T-helper 1 cell treated with Interleukin-12 subunit alpha and Interleukin-12 subunit beta and Interleukin-4 antibody, amounts not matched to agents 30 μg/mL and 1 μg/mL, for 36 hours (primary cell): ENCODE results near the gene CSGALNACT2.

ENCODE experiments used
- H3K27ac Mint-ChIP-seq: one replicate; pipeline ENCODE4 v1.8.0; 2021; ENCODE audit warnings: mild to moderate bottlenecking, mixed read lengths
- H3K27me3 Mint-ChIP-seq: one replicate; pipeline ENCODE4 v1.8.0; 2021; ENCODE audit warnings: low read depth, mixed read lengths
- H3K36me3 Mint-ChIP-seq: one replicate; pipeline ENCODE4 v1.8.0; 2021; ENCODE audit warnings: low read depth, mixed read lengths
- H3K4me1 Mint-ChIP-seq: one replicate; pipeline ENCODE4 v1.8.0; 2021; ENCODE audit warnings: low read depth, mixed read lengths
- H3K4me3 Mint-ChIP-seq: one replicate; pipeline ENCODE4 v1.8.0; 2021; ENCODE audit warnings: mild to moderate bottlenecking, moderate library complexity, mixed read lengths
- H3K9me3 Mint-ChIP-seq: one replicate; pipeline ENCODE4 v1.8.0; 2021; ENCODE audit warnings: mixed read lengths

The CSGALNACT2 gene

DNA sequence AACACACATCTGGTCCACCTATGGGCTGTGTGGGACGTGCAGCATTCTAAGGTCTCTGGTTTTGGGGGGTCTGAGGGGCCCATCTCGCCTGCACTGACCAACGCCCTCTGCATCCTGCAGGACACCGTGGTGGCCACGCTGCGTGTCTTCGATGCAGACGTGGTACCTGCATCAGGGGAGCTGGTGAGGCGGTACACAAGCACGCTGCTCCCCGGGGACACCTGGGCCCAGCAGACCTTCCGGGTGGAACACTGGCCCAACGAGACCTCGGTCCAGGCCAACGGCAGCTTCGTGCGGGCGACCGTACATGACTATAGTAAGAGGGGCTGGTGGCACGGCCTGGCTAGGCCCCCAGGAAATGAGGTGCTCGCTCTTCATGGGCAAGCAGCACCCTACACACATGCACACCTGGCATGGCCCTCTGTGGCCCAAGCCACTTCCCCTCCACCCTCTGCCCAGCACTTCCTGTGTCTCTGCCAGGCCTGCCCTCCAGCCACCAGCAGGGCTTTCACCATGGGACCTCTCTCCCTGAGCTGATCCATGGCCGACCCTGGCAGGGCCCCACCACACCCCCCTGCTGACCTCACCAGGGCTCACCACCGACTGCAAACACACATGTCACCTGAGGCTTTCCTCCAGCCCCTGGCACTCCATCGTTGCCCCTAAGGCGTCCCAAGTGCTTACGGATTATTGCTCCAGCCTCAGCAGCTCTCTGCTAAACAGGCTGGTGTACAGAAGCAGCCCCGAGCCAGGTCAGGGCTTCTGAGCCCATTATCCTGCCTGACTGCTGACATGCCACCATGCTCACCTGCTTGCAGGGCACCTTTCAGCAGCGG lies 31.8 kb upstream of the CSGALNACT2 start:
- H3K27ac Mint-ChIP-seq = no peak overlapping the region
- H3K9me3 Mint-ChIP-seq = no peaks in the 10 kb centered on the region
- no peaks in the 10 kb centered on the region for H3K36me3 Mint-ChIP-seq
- peak overlapping the region; percentile 22 for H3K4me3 Mint-ChIP-seq
- H3K27me3 Mint-ChIP-seq = peaks cover 22% of the 10 kb centered on the region
- H3K4me1 Mint-ChIP-seq = peaks cover 16% of the 10 kb centered on the region

DNA sequence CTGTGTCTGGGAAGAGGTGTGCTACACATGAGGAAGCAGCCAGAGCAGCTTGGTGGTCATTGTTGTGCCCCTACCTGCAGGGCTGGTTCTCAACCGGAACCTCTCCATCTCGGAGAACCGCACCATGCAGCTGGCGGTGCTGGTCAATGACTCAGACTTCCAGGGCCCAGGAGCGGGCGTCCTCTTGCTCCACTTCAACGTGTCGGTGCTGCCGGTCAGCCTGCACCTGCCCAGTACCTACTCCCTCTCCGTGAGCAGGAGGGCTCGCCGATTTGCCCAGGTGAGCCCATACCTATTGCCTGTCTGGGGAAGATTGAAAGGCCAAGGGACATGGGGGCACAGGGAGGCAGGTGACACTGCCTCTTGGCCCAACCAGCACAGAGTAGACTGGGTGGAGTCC lies 29.3 kb upstream of the CSGALNACT2 start:
- Mint-ChIP-seq H3K9me3 (no peaks in the 10 kb centered on the region), H3K27ac (peak overlapping the region; percentile 26), H3K36me3 (no peaks in the 10 kb centered on the region), H3K27me3 (peaks cover 6% of the 10 kb centered on the region), H3K4me1 (peaks cover 16% of the 10 kb centered on the region), H3K4me3 (no peak overlapping the region)

- Mint-ChIP-seq H3K4me1 (peaks cover 18% of the 10 kb centered on the region), H3K36me3 (no peaks in the 10 kb centered on the region), H3K27ac (no peak overlapping the region), H3K9me3 (no peaks in the 10 kb centered on the region), H3K4me3 (no peak overlapping the region), H3K27me3 (peaks cover 4% of the 10 kb centered on the region)
Measured at GRCh38 chr10:43109671-43110249, 28.5 kb upstream of the CSGALNACT2 start.

GRCh38 chr10:43110338-43111071 lies 27.7 kb upstream of the CSGALNACT2 start:
- Mint-ChIP-seq H3K4me1 (peaks cover 17% of the 10 kb centered on the region), H3K4me3 (no peak overlapping the region), H3K36me3 (no peaks in the 10 kb centered on the region), H3K27me3 (no peaks in the 10 kb centered on the region), H3K9me3 (no peaks in the 10 kb centered on the region), H3K27ac (peak overlapping the region; percentile 45)

DNA sequence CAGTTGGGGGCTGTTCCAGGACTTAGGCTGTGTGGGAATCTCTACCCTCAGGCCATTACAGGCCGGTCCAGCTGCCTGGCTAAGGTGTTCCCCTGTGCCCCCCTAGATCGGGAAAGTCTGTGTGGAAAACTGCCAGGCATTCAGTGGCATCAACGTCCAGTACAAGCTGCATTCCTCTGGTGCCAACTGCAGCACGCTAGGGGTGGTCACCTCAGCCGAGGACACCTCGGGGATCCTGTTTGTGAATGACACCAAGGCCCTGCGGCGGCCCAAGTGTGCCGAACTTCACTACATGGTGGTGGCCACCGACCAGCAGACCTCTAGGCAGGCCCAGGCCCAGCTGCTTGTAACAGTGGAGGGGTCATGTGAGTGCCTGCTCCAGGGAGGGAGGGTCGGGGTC lies 27.1 kb upstream of the CSGALNACT2 start:
- H3K36me3 Mint-ChIP-seq = no peaks in the 10 kb centered on the region
- H3K27me3 Mint-ChIP-seq = no peaks in the 10 kb centered on the region
- H3K9me3 Mint-ChIP-seq = no peaks in the 10 kb centered on the region
- H3K27ac Mint-ChIP-seq = no peak overlapping the region
- no peak overlapping the region for H3K4me3 Mint-ChIP-seq
- H3K4me1 Mint-ChIP-seq = peaks cover 17% of the 10 kb centered on the region

DNA sequence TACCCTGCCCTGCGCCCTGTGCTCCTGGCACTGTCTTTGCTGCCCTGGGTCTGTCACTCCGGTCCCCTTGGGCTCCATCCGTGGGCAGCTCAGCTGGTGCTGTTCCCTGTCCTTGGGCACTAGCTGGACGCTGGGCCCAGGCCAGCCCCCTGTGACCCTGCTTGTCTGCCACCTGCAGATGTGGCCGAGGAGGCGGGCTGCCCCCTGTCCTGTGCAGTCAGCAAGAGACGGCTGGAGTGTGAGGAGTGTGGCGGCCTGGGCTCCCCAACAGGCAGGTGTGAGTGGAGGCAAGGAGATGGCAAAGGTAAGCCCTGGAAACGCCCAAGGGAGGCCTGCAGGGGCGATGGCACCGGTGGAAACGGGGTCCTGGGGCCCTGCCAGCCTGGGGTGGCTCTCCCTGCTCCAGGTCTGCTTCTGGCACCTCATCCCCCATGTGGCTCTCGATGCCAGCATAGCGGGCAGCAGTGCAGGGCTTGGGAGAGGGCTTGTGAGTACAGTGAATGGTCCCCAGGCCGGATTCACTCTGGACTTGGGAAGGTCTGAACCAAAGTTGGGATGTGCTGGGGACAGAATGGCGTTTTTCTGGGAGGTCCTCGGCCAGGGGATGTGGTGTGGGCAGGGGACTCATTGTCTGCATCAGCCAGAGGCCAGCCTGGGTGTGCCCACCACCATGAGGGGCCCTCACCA lies 26.2 kb upstream of the CSGALNACT2 start:
- Mint-ChIP-seq H3K27ac (no peak overlapping the region), H3K4me1 (peaks cover 11% of the 10 kb centered on the region), H3K27me3 (no peaks in the 10 kb centered on the region), H3K4me3 (no peak overlapping the region), H3K36me3 (no peaks in the 10 kb centered on the region), H3K9me3 (no peaks in the 10 kb centered on the region)

GRCh38 chr10:43112608-43112961 lies 25.7 kb upstream of the CSGALNACT2 start:
- Mint-ChIP-seq H3K4me3 (no peak overlapping the region), H3K9me3 (no peaks in the 10 kb centered on the region), H3K27ac (no peak overlapping the region), H3K4me1 (peaks cover 13% of the 10 kb centered on the region), H3K27me3 (no peaks in the 10 kb centered on the region), H3K36me3 (no peaks in the 10 kb centered on the region)

DNA sequence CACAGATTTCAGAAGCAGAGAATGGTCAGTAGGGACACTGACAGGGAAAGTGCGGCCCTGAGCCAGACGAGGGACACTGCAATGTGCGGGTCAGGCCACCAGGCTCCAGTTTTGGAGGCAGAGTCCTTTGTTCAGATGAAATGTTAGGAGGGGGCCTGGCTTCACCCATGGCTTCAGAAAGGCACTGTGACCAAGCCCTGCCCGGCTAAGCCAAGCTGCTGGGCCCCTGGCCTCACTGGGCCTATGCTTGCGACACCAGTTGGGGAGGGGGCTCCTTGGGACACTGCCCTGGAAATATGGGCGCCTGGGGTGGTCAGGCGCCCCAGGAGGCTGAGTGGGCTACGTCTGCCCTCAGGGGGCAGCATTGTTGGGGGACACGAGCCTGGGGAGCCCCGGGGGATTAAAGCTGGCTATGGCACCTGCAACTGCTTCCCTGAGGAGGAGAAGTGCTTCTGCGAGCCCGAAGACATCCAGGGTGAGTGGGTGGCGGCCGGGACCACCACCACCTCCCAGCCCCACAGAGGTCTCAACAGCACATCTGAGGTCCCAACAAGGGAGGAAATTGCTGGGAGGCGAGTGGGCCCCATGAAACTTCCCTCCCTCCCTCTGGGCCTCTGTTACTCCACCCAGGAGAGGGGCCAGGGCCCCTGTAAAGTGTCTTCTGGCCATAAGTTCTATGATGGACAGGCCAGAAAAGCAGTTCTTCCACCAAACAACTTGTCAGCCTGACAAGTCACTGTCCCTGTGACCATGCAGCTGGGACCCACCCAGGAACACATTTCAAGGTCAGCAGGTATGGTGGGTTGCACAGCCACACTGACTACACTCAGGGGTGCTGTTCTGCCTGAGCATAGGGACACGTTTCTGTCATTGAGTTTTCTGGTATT lies 24.8 kb upstream of the CSGALNACT2 start:
- H3K36me3 Mint-ChIP-seq = no peaks in the 10 kb centered on the region
- no peaks in the 10 kb centered on the region for H3K9me3 Mint-ChIP-seq
- peaks cover 15% of the 10 kb centered on the region for H3K4me1 Mint-ChIP-seq
- H3K27ac Mint-ChIP-seq = no peak overlapping the region
- no peaks in the 10 kb centered on the region for H3K27me3 Mint-ChIP-seq
- H3K4me3 Mint-ChIP-seq = no peak overlapping the region

DNA sequence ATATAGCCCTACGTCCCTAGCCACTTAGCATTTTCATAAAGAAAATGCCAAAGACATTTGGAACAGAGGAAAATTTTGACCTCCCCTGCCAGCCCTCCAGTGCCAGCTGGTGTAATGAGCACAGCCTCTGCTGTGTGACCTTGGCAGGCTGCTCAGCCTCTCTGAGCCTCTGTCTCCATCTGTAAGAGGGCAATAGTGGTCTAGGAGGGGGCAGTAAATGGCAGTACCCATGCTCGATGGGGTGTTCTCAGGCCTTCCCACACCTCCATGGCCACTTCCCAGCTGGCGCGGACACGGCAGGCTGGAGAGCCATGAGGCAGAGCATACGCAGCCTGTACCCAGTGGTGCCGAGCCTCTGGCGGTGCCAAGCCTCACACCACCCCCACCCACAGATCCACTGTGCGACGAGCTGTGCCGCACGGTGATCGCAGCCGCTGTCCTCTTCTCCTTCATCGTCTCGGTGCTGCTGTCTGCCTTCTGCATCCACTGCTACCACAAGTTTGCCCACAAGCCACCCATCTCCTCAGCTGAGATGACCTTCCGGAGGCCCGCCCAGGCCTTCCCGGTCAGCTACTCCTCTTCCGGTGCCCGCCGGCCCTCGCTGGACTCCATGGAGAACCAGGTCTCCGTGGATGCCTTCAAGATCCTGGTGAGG lies 24.0 kb upstream of the CSGALNACT2 start:
- Mint-ChIP-seq H3K4me1 (peaks cover 20% of the 10 kb centered on the region), H3K27me3 (no peaks in the 10 kb centered on the region), H3K4me3 (no peak overlapping the region), H3K9me3 (no peaks in the 10 kb centered on the region), H3K36me3 (no peaks in the 10 kb centered on the region), H3K27ac (no peak overlapping the region)

- H3K9me3 Mint-ChIP-seq = no peaks in the 10 kb centered on the region
- H3K4me3 Mint-ChIP-seq = no peak overlapping the region
- peaks cover 24% of the 10 kb centered on the region for H3K4me1 Mint-ChIP-seq
- peak overlapping the region; percentile 71 for H3K27ac Mint-ChIP-seq
- H3K36me3 Mint-ChIP-seq = no peaks in the 10 kb centered on the region
- no peaks in the 10 kb centered on the region for H3K27me3 Mint-ChIP-seq
Measured at GRCh38 chr10:43114743-43115611, 23.3 kb upstream of the CSGALNACT2 start.

- no peak overlapping the region for H3K27ac Mint-ChIP-seq
- H3K4me1 Mint-ChIP-seq = peaks cover 29% of the 10 kb centered on the region
- H3K9me3 Mint-ChIP-seq = no peaks in the 10 kb centered on the region
- H3K4me3 Mint-ChIP-seq = no peak overlapping the region
- no peaks in the 10 kb centered on the region for H3K27me3 Mint-ChIP-seq
- no peaks in the 10 kb centered on the region for H3K36me3 Mint-ChIP-seq
Measured at GRCh38 chr10:43115881-43116595, 22.2 kb upstream of the CSGALNACT2 start.

DNA sequence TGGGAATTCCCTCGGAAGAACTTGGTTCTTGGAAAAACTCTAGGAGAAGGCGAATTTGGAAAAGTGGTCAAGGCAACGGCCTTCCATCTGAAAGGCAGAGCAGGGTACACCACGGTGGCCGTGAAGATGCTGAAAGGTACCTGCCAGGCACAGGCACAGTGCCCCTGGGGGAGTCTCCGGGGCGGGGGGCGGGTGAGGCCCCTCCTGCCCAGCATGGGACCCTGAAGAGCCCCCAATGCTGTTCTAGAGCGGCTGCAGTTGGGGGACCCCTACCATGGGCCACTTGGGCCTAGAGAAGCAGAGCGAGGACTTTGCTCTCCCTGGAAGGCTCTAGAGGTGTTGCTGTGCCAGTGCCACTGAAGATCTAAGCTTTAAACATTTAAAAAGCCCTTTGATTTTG lies 21.6 kb upstream of the CSGALNACT2 start:
- no peaks in the 10 kb centered on the region for H3K36me3 Mint-ChIP-seq
- H3K4me3 Mint-ChIP-seq = no peak overlapping the region
- no peaks in the 10 kb centered on the region for H3K9me3 Mint-ChIP-seq
- no peaks in the 10 kb centered on the region for H3K27me3 Mint-ChIP-seq
- H3K27ac Mint-ChIP-seq = no peak overlapping the region
- H3K4me1 Mint-ChIP-seq = peaks cover 35% of the 10 kb centered on the region
